ENCODE data around the gene NRXN3. TPM values are rescaled to one million over a fixed set of nuclear protein-coding genes. Genes with fewer than 3 reads are reported as not detected.

The NRXN3 gene
- total RNA-seq, 4 donors from 2014 or later: 4.1 to 11.9 (median 5.8) TPM

DNA sequence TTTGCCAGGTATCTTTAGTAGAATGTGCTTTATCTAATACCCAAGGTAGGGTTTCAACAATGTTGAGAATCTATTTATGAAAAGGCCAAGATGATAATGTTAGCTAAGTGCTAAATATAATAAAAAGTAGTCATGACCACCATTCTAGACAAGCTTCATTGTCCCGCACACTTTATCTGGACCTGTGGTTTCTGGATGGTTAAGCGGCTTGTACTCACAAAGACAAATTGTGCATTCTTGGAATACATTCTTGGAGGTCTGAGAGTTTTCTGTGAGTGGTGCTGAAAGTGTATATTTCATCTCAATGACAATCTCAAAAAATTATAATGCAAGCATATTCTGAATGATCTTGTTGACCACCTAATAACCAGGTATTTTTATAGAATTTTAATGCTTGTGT lies 1394.2 kb downstream of the NRXN3 start:
- H3K9me3 ChIP-seq: no peaks in the 10 kb centered on the region
- no peaks in the 10 kb centered on the region for H3K4me1 ChIP-seq
- no peak overlapping the region for H3K4me3 ChIP-seq
- in situ Hi-C loops (cut with MboI; ENCODE audit: low pct_ligation_motif_present in 1 of 4, low pct_unique_long_range_greater_than_20kb in 1 of 4, low sequenced_read_pairs in 3 of 4): no loop called here
- no peaks in the 10 kb centered on the region for H3K27me3 ChIP-seq
- intact Hi-C loops (cut with DNase I; ENCODE audit: low total_unique reads): no loop called here
- TF ChIP-seq, protein P1, sequence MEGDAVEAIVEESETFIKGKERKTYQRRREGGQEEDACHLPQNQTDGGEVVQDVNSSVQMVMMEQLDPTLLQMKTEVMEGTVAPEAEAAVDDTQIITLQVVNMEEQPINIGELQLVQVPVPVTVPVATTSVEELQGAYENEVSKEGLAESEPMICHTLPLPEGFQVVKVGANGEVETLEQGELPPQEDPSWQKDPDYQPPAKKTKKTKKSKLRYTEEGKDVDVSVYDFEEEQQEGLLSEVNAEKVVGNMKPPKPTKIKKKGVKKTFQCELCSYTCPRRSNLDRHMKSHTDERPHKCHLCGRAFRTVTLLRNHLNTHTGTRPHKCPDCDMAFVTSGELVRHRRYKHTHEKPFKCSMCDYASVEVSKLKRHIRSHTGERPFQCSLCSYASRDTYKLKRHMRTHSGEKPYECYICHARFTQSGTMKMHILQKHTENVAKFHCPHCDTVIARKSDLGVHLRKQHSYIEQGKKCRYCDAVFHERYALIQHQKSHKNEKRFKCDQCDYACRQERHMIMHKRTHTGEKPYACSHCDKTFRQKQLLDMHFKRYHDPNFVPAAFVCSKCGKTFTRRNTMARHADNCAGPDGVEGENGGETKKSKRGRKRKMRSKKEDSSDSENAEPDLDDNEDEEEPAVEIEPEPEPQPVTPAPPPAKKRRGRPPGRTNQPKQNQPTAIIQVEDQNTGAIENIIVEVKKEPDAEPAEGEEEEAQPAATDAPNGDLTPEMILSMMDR (IDR thresholded peaks at IDR 0.05): no peak
- TF ChIP-seq EP300 (IDR thresholded peaks at IDR 0.05; ENCODE audit: low read depth) (no peak), POLR2A (IDR thresholded peaks at IDR 0.05) (no peak), POLR2AphosphoS5 (IDR thresholded peaks at IDR 0.05) (no peak)
- no peaks in the 10 kb centered on the region for H3K36me3 ChIP-seq
- 87 to 88% methylated on average over 2 of the region's 2 CpGs for WGBS, 2 donors (ENCODE audit: low coverage in 1 of 2)
- no peak overlapping the region for H3K27ac ChIP-seq
- no peak for DNase-seq

DNA sequence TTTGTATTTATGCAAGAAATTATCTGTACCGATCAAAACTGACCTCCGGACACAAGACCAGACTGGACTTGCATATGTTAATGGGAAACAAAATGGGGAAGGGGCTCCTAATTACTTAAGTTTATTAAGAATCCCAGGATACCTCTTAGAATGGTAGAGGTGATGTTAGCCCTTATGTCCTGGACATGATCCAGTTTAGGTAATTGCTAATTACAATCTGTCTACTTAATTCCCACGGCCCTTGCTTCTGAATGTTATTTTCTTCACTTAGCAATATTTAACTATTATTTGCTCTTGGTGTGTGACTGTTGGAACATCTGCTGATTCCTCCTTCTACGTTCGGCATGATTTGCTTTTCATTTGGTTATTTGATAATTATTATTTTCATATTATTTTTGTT lies 1397.1 kb downstream of the NRXN3 start:
- Histone ChIP-seq H3K36me3 (no peaks in the 10 kb centered on the region), H3K27me3 (no peaks in the 10 kb centered on the region), H3K9me3 (no peaks in the 10 kb centered on the region), H3K4me1 (no peaks in the 10 kb centered on the region), H3K27ac (no peak overlapping the region), H3K4me3 (no peak overlapping the region)
- in situ Hi-C loops (cut with MboI; ENCODE audit: low pct_ligation_motif_present in 1 of 4, low pct_unique_long_range_greater_than_20kb in 1 of 4, low sequenced_read_pairs in 3 of 4) (no loop called here), intact Hi-C loops (cut with DNase I; ENCODE audit: low total_unique reads) (no loop called here)
- TF ChIP-seq, protein P1 (IDR thresholded peaks at IDR 0.05): no peak
- WGBS, 2 donors (ENCODE audit: low coverage in 1 of 2): 93 to 98% methylated on average over 5 of the region's 5 CpGs
- DNase-seq: no peak

DNA sequence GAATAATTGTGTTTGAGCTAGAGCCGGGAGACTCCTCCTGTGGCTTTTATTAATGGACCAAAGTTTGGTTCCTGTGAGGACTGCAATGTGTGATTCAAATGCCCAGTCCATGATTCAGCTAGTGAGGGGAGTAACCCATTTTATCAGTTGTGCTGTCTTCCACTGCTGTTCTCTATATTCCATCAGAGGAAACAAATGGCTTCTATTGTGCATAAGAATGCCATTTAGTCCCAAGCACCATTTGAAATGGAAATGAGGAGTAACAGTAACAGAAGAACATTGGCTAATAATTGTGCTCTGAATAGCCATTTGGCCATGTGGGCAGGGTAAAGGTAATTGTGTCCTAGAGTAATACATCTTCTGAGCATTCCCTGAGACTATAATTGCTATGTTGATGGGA lies 1398.4 kb downstream of the NRXN3 start:
- in situ Hi-C loops (cut with MboI; ENCODE audit: low pct_ligation_motif_present in 1 of 4, low pct_unique_long_range_greater_than_20kb in 1 of 4, low sequenced_read_pairs in 3 of 4): no loop called here
- H3K27ac ChIP-seq: no peak overlapping the region
- TF ChIP-seq POLR2AphosphoS5 (IDR thresholded peaks at IDR 0.05) (no peak), EP300 (IDR thresholded peaks at IDR 0.05; ENCODE audit: low read depth) (no peak), POLR2A (IDR thresholded peaks at IDR 0.05) (no peak)
- TF ChIP-seq, protein P1 (IDR thresholded peaks at IDR 0.05): no peak
- DNase-seq: no peak
- no peaks in the 10 kb centered on the region for H3K27me3 ChIP-seq
- no peaks in the 10 kb centered on the region for H3K4me1 ChIP-seq
- H3K9me3 ChIP-seq: no peaks in the 10 kb centered on the region
- no peaks in the 10 kb centered on the region for H3K36me3 ChIP-seq
- WGBS, 2 donors (ENCODE audit: low coverage in 1 of 2): 75 to 83% methylated on average over 1 of the region's 1 CpG
- intact Hi-C loops (cut with DNase I; ENCODE audit: low total_unique reads): no loop called here
- no peak overlapping the region for H3K4me3 ChIP-seq

DNA sequence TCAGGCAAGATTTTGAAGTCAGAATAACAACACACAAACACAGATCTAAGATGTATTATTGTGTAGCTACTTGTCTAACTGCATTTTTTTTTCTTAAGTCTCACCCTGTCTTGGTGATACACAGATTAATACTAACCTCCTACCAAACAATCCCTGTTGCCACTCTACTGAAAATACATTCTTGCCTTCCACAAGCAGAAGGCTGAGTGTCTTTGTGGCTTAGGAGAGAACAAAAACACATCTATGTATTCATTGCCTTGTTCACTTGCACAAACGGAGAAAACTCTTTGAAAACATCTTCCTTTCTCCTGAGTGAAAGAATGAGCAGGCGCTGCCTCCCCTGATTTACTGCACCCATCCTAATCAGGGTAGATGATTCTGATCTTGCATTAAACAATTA lies 1398.9 kb downstream of the NRXN3 start:
- no peaks in the 10 kb centered on the region for H3K4me1 ChIP-seq
- intact Hi-C loops (cut with DNase I; ENCODE audit: low total_unique reads): no loop called here
- 86% methylated on average over 2 of the region's 2 CpGs for WGBS, 2 donors (ENCODE audit: low coverage in 1 of 2)
- H3K27ac ChIP-seq: no peak overlapping the region
- H3K9me3 ChIP-seq: no peaks in the 10 kb centered on the region
- H3K36me3 ChIP-seq: no peaks in the 10 kb centered on the region
- in situ Hi-C loops (cut with MboI; ENCODE audit: low pct_ligation_motif_present in 1 of 4, low pct_unique_long_range_greater_than_20kb in 1 of 4, low sequenced_read_pairs in 3 of 4): no loop called here
- H3K4me3 ChIP-seq: no peak overlapping the region
- no peaks in the 10 kb centered on the region for H3K27me3 ChIP-seq
- DNase-seq: no peak
- no peak for TF ChIP-seq POLR2A (IDR thresholded peaks at IDR 0.05)
- TF ChIP-seq POLR2AphosphoS5 (IDR thresholded peaks at IDR 0.05): no peak
- no peak for TF ChIP-seq EP300 (IDR thresholded peaks at IDR 0.05; ENCODE audit: low read depth)
- TF ChIP-seq, protein P1 (IDR thresholded peaks at IDR 0.05): no peak
